ENCODE measurements around the gene RELN.

RELN gene

DNA sequence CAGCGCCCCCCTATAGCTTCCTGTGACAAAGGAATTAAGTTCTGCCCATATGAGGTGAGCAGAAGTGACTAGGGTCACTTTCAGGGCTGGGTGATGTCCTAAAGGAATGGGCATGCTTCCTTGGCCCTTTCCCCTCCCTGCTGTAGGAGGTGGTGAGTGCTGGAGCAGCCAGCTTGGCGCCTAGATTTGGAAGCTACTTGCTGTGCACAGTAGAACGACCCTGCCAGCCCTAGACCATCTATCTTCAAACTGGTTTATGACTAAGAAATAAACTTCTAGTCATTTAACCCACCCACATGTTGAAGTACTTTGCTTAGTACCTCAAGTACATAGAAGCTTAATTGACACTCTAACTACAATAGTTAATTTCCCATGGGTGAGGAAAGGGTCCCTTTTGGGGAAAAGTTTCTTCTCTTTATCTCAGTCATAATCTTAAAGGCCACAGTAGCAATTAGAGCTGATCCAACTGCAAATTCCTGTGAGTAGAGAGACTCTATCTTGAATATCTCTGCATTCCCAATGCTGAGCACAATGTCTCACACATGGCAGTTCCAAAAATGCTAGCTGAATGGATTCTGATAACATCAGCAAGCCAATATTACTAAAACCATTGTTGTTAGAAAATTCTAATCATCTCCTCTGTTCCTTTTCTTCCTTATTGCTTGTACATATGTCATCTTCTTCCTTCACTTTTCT lies 227.2 kb downstream of the RELN start:
- TF ChIP-seq, protein P1, sequence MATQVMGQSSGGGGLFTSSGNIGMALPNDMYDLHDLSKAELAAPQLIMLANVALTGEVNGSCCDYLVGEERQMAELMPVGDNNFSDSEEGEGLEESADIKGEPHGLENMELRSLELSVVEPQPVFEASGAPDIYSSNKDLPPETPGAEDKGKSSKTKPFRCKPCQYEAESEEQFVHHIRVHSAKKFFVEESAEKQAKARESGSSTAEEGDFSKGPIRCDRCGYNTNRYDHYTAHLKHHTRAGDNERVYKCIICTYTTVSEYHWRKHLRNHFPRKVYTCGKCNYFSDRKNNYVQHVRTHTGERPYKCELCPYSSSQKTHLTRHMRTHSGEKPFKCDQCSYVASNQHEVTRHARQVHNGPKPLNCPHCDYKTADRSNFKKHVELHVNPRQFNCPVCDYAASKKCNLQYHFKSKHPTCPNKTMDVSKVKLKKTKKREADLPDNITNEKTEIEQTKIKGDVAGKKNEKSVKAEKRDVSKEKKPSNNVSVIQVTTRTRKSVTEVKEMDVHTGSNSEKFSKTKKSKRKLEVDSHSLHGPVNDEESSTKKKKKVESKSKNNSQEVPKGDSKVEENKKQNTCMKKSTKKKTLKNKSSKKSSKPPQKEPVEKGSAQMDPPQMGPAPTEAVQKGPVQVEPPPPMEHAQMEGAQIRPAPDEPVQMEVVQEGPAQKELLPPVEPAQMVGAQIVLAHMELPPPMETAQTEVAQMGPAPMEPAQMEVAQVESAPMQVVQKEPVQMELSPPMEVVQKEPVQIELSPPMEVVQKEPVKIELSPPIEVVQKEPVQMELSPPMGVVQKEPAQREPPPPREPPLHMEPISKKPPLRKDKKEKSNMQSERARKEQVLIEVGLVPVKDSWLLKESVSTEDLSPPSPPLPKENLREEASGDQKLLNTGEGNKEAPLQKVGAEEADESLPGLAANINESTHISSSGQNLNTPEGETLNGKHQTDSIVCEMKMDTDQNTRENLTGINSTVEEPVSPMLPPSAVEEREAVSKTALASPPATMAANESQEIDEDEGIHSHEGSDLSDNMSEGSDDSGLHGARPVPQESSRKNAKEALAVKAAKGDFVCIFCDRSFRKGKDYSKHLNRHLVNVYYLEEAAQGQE (IDR thresholded peaks at IDR 0.05; ENCODE audit: insufficient read depth in 1 of 2, low read depth in 2 of 2, low read length in 2 of 2): no peak
- no peak for TF ChIP-seq POLR2AphosphoS5 (IDR thresholded peaks at IDR 0.05; ENCODE audit: low read depth, low read length)
- no peak for TF ChIP-seq SIN3A (IDR thresholded peaks at IDR 0.05; ENCODE audit: borderline replicate concordance, insufficient read depth, low read length)
- no peak for TF ChIP-seq FOXP2 (optimal IDR thresholded peaks at IDR 0.05; ENCODE audit: borderline replicate concordance, extremely low read depth, extremely low read length, insufficient read depth)
- TF ChIP-seq TAF1 (IDR thresholded peaks at IDR 0.05; ENCODE audit: borderline replicate concordance, insufficient read depth, low read length): no peak

DNA sequence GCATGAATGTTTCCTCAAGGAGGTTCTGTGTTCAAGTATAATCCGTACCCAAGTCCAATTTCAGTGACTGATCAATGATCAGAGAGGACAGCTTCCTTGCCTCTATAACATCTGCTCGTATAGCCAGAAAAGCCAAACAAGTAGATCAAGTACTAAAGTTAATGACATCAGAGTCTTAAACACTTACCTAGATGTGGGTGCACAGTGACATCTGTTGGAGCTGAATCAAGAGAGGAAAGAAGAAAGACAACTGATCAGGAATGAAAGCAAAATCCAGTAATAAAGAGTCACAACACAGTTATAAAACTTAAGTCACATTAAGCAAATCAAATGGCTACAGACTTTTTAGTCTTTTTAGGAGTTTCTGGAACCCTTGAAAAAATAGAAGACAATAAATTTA lies 236.5 kb downstream of the RELN start:
- TF ChIP-seq SIN3A (IDR thresholded peaks at IDR 0.05; ENCODE audit: borderline replicate concordance, insufficient read depth, low read length) (no peak), POLR2AphosphoS5 (IDR thresholded peaks at IDR 0.05; ENCODE audit: low read depth, low read length) (no peak), FOXP2 (optimal IDR thresholded peaks at IDR 0.05; ENCODE audit: borderline replicate concordance, extremely low read depth, extremely low read length, insufficient read depth) (no peak), TAF1 (IDR thresholded peaks at IDR 0.05; ENCODE audit: borderline replicate concordance, insufficient read depth, low read length) (no peak)
- TF ChIP-seq, protein P1 (IDR thresholded peaks at IDR 0.05; ENCODE audit: insufficient read depth in 1 of 2, low read depth in 2 of 2, low read length in 2 of 2): no peak

DNA sequence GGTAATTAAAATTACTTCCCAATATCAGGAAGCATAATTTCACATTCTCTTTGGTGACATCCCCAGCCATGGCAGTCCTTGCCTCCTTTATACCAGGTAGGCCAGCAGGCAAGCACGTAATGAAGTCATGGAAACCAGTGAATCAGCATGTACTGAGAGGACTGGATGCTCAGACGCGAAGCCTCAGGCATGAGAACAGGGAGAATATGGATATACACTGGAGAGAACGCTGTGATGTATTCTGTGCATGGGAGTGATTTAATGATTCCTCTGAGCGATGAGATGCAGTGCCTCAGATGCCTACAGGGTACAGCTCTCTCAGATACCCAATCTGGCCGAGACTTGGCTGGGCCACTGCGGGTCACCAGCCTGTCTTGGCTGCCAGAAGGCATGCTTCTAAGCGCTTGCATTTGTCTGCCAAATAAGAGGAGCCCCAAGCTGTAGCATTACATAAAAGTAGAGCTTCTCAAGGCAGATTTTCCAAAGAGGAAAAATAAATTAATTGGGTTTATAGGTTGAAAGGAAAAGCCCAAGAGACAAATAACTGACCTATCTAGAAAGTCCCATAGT lies 238.1 kb downstream of the RELN start:
- TF ChIP-seq TAF1 (IDR thresholded peaks at IDR 0.05; ENCODE audit: borderline replicate concordance, insufficient read depth, low read length): no peak
- TF ChIP-seq, protein P1 (IDR thresholded peaks at IDR 0.05; ENCODE audit: insufficient read depth in 1 of 2, low read depth in 2 of 2, low read length in 2 of 2): no peak
- no peak for TF ChIP-seq SIN3A (IDR thresholded peaks at IDR 0.05; ENCODE audit: borderline replicate concordance, insufficient read depth, low read length)
- no peak for TF ChIP-seq POLR2AphosphoS5 (IDR thresholded peaks at IDR 0.05; ENCODE audit: low read depth, low read length)
- no peak for TF ChIP-seq FOXP2 (optimal IDR thresholded peaks at IDR 0.05; ENCODE audit: borderline replicate concordance, extremely low read depth, extremely low read length, insufficient read depth)

DNA sequence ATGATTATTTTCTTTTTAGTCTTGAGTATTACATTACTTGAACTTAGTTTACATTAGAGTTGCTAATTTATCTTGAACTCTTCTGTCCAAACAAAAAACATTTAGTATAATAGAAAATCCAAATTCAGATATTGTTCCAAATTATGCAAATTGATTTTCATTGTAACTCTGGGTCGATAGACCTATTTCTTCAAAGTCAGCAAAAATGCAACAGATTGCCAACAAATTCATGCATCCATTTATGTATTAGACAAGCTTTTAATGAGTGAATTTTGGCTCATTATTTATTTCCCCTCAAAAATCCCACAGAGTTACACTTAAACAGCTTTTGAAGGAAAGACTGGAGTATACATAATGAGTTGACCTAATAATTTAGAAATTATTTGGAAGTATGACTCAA lies 240.8 kb downstream of the RELN start:
- TF ChIP-seq POLR2AphosphoS5 (IDR thresholded peaks at IDR 0.05; ENCODE audit: low read depth, low read length) (no peak), SIN3A (IDR thresholded peaks at IDR 0.05; ENCODE audit: borderline replicate concordance, insufficient read depth, low read length) (no peak), FOXP2 (optimal IDR thresholded peaks at IDR 0.05; ENCODE audit: borderline replicate concordance, extremely low read depth, extremely low read length, insufficient read depth) (no peak), TAF1 (IDR thresholded peaks at IDR 0.05; ENCODE audit: borderline replicate concordance, insufficient read depth, low read length) (no peak)
- TF ChIP-seq, protein P1 (IDR thresholded peaks at IDR 0.05; ENCODE audit: insufficient read depth in 1 of 2, low read depth in 2 of 2, low read length in 2 of 2): no peak

Data from PFSK-1 (cell line).